ENCODE measurements around the gene S100A14. TPM values are rescaled to one million over a fixed set of nuclear protein-coding genes. Genes with fewer than 3 reads are reported as not detected.

S100A14 gene
- total RNA-seq, 1 experiment from 2014 or later = 624 TPM

DNA sequence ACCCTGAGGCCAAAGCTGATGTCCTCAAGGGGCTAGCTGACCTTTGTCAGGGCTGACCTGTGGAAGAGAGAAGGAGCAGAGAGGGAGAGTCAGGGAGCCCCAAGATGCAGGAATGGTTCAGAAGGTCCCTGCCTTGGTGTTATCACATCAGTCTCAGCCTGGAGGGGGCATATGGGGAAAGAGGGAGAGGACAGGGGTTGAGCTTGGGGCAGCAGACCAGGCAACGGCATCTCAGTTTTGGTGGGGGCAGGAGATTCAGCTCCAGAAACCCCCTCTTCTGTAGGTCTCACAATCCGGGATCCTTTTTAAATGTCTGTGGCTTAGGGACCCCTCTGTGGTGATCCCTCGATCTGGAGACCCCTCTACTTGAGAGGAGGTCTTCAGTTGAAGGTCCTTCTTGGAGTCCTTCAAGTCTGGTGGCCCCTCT lies 10.4 kb upstream of the S100A14 start:
- Mint-ChIP-seq H3K4me1 (ENCODE audit: low read depth, unreplicated experiment) (peaks cover 29% of the 10 kb centered on the region), H3K4me3 (ENCODE audit: unreplicated experiment) (peak overlapping the region; percentile 93), H3K36me3 (ENCODE audit: insufficient read depth, unreplicated experiment) (peaks cover 62% of the 10 kb centered on the region), H3K27ac (ENCODE audit: unreplicated experiment) (peak overlapping the region; percentile 89), H3K27me3 (ENCODE audit: insufficient read depth, unreplicated experiment) (no peaks in the 10 kb centered on the region), H3K9me3 (ENCODE audit: unreplicated experiment) (no peaks in the 10 kb centered on the region)
- no peak for DNase-seq
- POLR2A ChIA-PET = interaction anchor here (0.5 to 2.4 kb wide), 15 partner anchors 9 to 111 kb away, joined by 3 to 43 read pairs (median 9); partner anchors contain the start of genes S100A14, S100A16, S100A4 and S100A6
- Histone ChIP-seq H3K27me3 (replicated peaks; ENCODE audit: control insufficient read depth, insufficient read depth, low read length) (no peaks in the 10 kb centered on the region), H3K36me3 (ENCODE audit: control insufficient read depth, insufficient read depth, low read length) (no peaks in the 10 kb centered on the region), H3K4me3 (ENCODE audit: low read depth, low read length) (peak overlapping the region; percentile 62), H3K4me1 (peaks cover 41% of the 10 kb centered on the region), H3K9me3 (no peaks in the 10 kb centered on the region)
- TF ChIP-seq, protein P1, sequence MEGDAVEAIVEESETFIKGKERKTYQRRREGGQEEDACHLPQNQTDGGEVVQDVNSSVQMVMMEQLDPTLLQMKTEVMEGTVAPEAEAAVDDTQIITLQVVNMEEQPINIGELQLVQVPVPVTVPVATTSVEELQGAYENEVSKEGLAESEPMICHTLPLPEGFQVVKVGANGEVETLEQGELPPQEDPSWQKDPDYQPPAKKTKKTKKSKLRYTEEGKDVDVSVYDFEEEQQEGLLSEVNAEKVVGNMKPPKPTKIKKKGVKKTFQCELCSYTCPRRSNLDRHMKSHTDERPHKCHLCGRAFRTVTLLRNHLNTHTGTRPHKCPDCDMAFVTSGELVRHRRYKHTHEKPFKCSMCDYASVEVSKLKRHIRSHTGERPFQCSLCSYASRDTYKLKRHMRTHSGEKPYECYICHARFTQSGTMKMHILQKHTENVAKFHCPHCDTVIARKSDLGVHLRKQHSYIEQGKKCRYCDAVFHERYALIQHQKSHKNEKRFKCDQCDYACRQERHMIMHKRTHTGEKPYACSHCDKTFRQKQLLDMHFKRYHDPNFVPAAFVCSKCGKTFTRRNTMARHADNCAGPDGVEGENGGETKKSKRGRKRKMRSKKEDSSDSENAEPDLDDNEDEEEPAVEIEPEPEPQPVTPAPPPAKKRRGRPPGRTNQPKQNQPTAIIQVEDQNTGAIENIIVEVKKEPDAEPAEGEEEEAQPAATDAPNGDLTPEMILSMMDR (IDR thresholded peaks at IDR 0.05; ENCODE audit: insufficient read depth in 1 of 2, low read depth in 1 of 2, low read length in 1 of 2, severe bottlenecking in 1 of 2, unreplicated experiment in 1 of 2) = no peak
- intact Hi-C loops (cut with micrococcal nuclease; ENCODE audit: unreplicated experiment) = loop anchor here (2.0 kb wide), 2 partner anchors 14 to 54 kb away; partner anchors contain the start of gene S100A16
- BruUV-seq (replicated peaks) = no TSS peak
- CTCF ChIA-PET = interaction anchor here (1.0 to 3.1 kb wide), 14 partner anchors 9 to 131 kb away, joined by 4 to 56 read pairs (median 9); partner anchors contain the start of genes S100A14 and S100A16

DNA sequence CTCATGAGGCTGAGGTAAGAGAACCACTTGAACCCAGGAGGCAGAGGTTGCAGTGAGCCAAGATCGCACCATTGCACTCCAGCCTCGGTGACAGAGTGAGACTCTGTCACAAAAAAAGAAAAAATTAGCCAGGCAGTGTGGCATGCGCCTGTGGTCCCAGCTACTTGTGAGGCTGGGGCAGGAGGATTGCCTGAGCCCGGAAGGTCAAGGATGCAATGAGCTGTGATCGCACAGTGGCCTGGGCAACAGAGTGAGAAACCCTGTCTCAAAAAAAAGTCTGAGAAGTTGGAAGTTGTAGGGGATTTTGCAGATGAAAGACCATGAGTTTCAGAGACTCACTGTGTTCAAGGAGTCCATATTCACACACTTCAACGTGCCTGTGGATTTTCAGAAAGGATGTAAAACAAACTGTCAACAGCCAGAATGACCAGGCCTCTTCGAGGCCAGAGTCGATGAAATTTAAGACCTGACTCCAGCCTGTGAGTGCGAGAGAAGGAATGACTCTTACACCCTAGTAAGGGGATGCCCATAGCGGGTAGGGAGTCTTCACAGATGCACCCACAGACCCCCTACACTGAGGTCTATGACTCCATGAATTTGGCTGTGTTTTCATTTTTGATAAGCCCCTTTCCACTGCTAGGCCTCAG lies 9.0 kb upstream of the S100A14 start:
- DNase-seq = no peak

DNA sequence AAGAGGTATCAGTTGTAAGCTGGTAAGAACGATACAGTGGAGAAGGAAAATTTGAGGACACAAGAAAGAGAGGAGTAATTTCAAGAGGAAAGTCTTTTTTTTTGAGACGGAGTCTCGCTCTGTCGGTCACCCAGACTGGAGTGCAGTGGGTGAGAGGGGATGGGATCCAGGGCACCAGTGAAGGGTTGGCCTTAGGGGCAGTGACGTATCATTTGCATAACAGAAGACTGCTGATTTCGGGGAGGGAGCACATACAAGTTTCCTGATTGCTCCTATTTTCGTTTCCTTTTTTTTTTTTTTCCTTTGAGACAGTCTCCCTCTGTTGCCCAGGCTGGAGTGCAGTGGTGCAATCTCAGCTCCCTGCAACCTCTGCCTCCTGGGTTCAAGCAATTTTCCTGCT lies 7.0 kb upstream of the S100A14 start:
- H3K9me3 Mint-ChIP-seq (ENCODE audit: unreplicated experiment) = no peaks in the 10 kb centered on the region
- H3K27ac Mint-ChIP-seq (ENCODE audit: unreplicated experiment) = no peak overlapping the region
- no peak for DNase-seq
- intact Hi-C loops (cut with micrococcal nuclease; ENCODE audit: unreplicated experiment) = no loop called here
- H3K36me3 Mint-ChIP-seq (ENCODE audit: insufficient read depth, unreplicated experiment) = peaks cover 94% of the 10 kb centered on the region
- TF ChIP-seq, protein P1 (IDR thresholded peaks at IDR 0.05; ENCODE audit: insufficient read depth in 1 of 2, low read depth in 1 of 2, low read length in 1 of 2, severe bottlenecking in 1 of 2, unreplicated experiment in 1 of 2) = no peak
- Histone ChIP-seq H3K4me3 (ENCODE audit: low read depth, low read length) (no peak overlapping the region), H3K9me3 (no peaks in the 10 kb centered on the region), H3K4me1 (peaks cover 20% of the 10 kb centered on the region), H3K36me3 (ENCODE audit: control insufficient read depth, insufficient read depth, low read length) (no peaks in the 10 kb centered on the region), H3K27me3 (replicated peaks; ENCODE audit: control insufficient read depth, insufficient read depth, low read length) (no peaks in the 10 kb centered on the region)
- H3K4me3 Mint-ChIP-seq (ENCODE audit: unreplicated experiment) = no peak overlapping the region
- H3K27me3 Mint-ChIP-seq (ENCODE audit: insufficient read depth, unreplicated experiment) = no peaks in the 10 kb centered on the region
- ChIA-PET POLR2A (interaction anchor here (1.3 kb wide), 1 partner anchor 11 kb away, joined by 4 read pairs; the partner anchor contains the start of gene CHTOP), CTCF (no interaction called here)
- H3K4me1 Mint-ChIP-seq (ENCODE audit: low read depth, unreplicated experiment) = peaks cover 16% of the 10 kb centered on the region
- no TSS peak for BruUV-seq (replicated peaks)

More for the DNA sequence above, 9.0 kb upstream of the S100A14 start:
- BruUV-seq (replicated peaks) = no TSS peak
- Mint-ChIP-seq H3K9me3 (ENCODE audit: unreplicated experiment) (no peaks in the 10 kb centered on the region), H3K4me1 (ENCODE audit: low read depth, unreplicated experiment) (peaks cover 22% of the 10 kb centered on the region), H3K36me3 (ENCODE audit: insufficient read depth, unreplicated experiment) (peaks cover 75% of the 10 kb centered on the region), H3K4me3 (ENCODE audit: unreplicated experiment) (peak overlapping the region; percentile 93), H3K27ac (ENCODE audit: unreplicated experiment) (no peak overlapping the region), H3K27me3 (ENCODE audit: insufficient read depth, unreplicated experiment) (no peaks in the 10 kb centered on the region)
- H3K4me3 ChIP-seq (ENCODE audit: low read depth, low read length) = no peak overlapping the region
- no peaks in the 10 kb centered on the region for H3K27me3 ChIP-seq (replicated peaks; ENCODE audit: control insufficient read depth, insufficient read depth, low read length)
- no peaks in the 10 kb centered on the region for H3K9me3 ChIP-seq
- intact Hi-C loops (cut with micrococcal nuclease; ENCODE audit: unreplicated experiment) = no loop called here
- ChIA-PET CTCF (no interaction called here), POLR2A (no interaction called here)
- no peaks in the 10 kb centered on the region for H3K36me3 ChIP-seq (ENCODE audit: control insufficient read depth, insufficient read depth, low read length)
- TF ChIP-seq, protein P1 (IDR thresholded peaks at IDR 0.05; ENCODE audit: insufficient read depth in 1 of 2, low read depth in 1 of 2, low read length in 1 of 2, severe bottlenecking in 1 of 2, unreplicated experiment in 1 of 2) = no peak
- H3K4me1 ChIP-seq = peaks cover 27% of the 10 kb centered on the region

Measured in Caco-2 (cell line).